ENCODE data around the gene PHF14.
A peak's percentile ranks its signal among the peaks of the same experiment; 100 is the strongest.
"Not testable (repeated sequence)": the region's sequence is repeated elsewhere in the genome, so short reads cannot be mapped to it uniquely, and the experiment has no call there.

The PHF14 gene, protein sequence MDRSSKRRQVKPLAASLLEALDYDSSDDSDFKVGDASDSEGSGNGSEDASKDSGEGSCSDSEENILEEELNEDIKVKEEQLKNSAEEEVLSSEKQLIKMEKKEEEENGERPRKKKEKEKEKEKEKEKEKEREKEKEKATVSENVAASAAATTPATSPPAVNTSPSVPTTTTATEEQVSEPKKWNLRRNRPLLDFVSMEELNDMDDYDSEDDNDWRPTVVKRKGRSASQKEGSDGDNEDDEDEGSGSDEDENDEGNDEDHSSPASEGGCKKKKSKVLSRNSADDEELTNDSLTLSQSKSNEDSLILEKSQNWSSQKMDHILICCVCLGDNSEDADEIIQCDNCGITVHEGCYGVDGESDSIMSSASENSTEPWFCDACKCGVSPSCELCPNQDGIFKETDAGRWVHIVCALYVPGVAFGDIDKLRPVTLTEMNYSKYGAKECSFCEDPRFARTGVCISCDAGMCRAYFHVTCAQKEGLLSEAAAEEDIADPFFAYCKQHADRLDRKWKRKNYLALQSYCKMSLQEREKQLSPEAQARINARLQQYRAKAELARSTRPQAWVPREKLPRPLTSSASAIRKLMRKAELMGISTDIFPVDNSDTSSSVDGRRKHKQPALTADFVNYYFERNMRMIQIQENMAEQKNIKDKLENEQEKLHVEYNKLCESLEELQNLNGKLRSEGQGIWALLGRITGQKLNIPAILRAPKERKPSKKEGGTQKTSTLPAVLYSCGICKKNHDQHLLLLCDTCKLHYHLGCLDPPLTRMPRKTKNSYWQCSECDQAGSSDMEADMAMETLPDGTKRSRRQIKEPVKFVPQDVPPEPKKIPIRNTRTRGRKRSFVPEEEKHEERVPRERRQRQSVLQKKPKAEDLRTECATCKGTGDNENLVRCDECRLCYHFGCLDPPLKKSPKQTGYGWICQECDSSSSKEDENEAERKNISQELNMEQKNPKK

DNA sequence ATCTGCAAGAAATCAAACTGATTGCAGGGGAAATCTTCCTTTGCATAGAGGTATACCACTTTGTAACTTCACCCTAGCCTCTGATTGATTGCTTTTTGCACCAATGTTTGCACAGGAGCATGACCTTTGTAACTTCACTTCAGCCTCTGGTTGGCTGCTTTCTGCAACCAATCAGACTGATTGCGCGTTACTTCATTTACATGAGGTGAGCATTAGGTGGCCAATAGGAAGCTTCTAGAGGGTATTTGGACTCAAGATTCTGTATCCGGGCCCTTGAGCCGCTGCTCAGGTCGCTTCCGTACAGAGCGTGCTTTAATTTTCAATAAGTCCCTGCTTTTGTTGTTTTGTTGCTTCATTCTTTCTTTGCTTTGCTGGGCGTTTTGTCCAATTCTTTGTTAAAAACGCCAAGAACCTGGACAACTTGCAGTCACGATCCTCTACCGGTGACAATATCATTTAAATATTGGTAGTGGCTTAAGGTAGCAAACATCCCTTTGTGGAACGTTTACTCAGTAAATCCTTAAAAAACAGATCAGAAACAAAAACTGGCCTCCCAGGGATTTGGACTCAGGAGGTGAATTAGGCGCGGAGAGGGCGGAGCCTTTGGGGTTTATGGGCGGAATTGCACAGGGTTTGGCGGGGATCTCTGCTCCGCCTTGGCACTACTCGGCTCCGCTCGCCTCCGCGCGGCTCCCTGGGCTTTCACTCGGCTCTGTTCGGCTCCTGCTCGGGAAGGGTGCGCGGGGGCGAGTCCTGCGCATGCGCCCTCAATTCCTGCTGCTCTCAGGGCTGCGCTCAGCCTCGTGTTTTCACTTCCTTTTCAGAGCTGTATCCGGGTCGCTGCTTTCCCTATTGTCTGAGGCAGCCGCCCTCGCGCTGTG, at the start of gene PHF14:
Gene PHF14, plus strand, starts transcription at position 812 of the 881 bp plus-strand sequence. CDS start 452 bp downstream, outside the sequence.
- Mint-ChIP-seq H3K4me1 (peaks cover 38% of the 10 kb centered on the region), H3K27me3 (peaks cover 20% of the 10 kb centered on the region), H3K9me3 (no peaks in the 10 kb centered on the region), H3K27ac (ENCODE audit: low read depth) (peak within 1 kb of the TSS; percentile 88), H3K4me3 (peak within 1 kb of the TSS; percentile 82), H3K36me3 (ENCODE audit: insufficient read depth) (peaks cover 23% of the 10 kb centered on the region)
- DNase-seq (ENCODE audit: low spot score in 2 of 2), result peak; percentile 84 to 90
- ATAC-seq (replicated peaks; ENCODE audit: extremely low read depth, poor library complexity, severe bottlenecking), result peak; percentile 97

DNA sequence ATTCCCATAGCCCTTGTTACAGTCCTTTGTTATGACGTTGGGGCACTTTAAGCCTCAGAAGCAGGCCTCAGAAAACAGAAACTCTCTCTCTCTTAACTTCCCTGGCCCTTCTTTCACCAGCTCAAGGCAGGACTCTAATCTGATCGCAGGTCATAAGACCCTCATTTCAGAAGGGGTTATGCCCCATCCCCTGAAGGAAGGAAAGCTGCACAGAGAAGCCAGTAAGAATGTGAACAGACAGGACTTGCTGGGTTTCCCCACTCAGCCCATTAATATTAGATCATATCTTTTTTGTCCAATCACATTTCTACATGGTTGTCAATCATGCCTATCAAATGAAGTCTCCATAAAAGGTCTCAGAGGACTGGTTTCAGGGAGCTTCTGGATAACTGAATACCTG, 49.3 kb upstream of the PHF14 start:
- Mint-ChIP-seq H3K36me3 (ENCODE audit: insufficient read depth) (no peaks in the 10 kb centered on the region), H3K27ac (ENCODE audit: low read depth) (no peak overlapping the region), H3K4me1 (no peaks in the 10 kb centered on the region), H3K9me3 (no peaks in the 10 kb centered on the region), H3K27me3 (no peaks in the 10 kb centered on the region), H3K4me3 (no peak overlapping the region)
- DNase-seq (ENCODE audit: low spot score in 2 of 2) (no peak), ATAC-seq (replicated peaks; ENCODE audit: extremely low read depth, poor library complexity, severe bottlenecking) (no peak)

DNA sequence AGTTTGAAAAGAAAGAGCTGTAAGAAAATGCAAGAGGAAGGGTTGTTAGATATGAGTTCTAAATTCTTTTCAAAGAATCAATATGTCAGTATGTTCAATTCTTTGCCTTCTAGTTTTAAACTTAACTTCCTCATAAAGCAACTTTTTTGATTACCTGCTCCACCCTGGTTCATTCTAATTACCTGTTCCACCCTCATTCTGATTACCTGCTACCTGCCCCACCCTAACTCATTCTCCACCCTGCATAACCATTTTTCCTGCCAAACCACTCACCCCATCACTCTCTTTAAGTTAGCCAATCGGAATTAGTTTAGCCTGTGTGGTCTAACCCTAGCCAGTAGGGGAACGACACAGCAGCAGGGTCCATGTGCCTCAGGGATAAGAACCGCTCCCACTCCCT, 45.5 kb upstream of the PHF14 start:
- H3K36me3 Mint-ChIP-seq (ENCODE audit: insufficient read depth), result peaks cover 25% of the 10 kb centered on the region
- H3K4me3 Mint-ChIP-seq; H3K9me3 Mint-ChIP-seq; H3K4me1 Mint-ChIP-seq; H3K27ac Mint-ChIP-seq (ENCODE audit: low read depth); ATAC-seq (replicated peaks; ENCODE audit: extremely low read depth, poor library complexity, severe bottlenecking); DNase-seq (ENCODE audit: low spot score in 2 of 2); H3K27me3 Mint-ChIP-seq: not testable (repeated sequence)

DNA sequence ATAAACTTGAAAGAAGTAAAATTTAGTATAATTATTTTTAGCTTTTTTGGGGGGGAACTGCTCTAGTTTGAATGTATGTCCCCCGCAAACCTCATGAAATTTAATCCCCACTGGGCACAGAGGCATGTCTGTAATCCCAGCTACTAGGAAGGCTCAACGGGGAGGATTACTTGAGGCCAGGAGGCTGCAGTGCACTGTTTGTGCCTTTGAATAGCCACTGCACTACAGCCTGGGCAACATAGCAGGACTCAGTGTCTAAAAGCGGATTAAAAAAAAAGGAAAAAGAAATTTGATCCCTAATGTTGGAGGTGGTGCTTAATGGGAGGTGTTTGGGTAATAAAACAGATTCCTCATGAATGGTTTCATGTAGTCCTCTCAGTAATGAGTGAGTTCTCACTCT, 43.1 kb upstream of the PHF14 start:
- no peak overlapping the region for H3K4me3 Mint-ChIP-seq
- DNase-seq (ENCODE audit: low spot score in 2 of 2), result no peak
- H3K27ac Mint-ChIP-seq (ENCODE audit: low read depth), result no peak overlapping the region

DNA sequence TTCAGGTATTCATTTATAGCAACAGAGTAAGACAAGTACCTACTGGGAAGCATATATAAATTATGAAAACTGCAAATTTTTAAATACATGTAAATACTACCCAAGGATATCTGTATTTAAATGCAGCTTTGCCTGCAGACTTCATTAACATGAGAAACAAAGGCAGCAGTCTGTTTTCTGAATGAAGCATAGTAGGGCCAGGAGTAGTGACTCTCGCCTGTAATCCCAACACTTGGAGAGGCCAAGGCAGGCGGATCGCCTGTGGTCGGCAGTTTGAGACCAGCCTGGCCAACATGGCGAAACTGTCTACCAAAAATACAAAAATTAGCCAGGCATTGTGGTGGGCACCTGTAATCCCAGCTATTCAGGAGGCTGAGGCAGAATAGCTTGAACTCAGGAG, 42.5 kb upstream of the PHF14 start:
- Mint-ChIP-seq H3K27ac (ENCODE audit: low read depth) (no peak overlapping the region), H3K36me3 (ENCODE audit: insufficient read depth) (peaks cover 38% of the 10 kb centered on the region), H3K4me3 (no peak overlapping the region), H3K4me1 (peaks cover 11% of the 10 kb centered on the region), H3K27me3 (no peaks in the 10 kb centered on the region), H3K9me3 (no peaks in the 10 kb centered on the region)
- ATAC-seq (replicated peaks; ENCODE audit: extremely low read depth, poor library complexity, severe bottlenecking) (no peak), DNase-seq (ENCODE audit: low spot score in 2 of 2) (no peak)

More for the DNA sequence above, 43.1 kb upstream of the PHF14 start:
- H3K27me3 Mint-ChIP-seq, result no peaks in the 10 kb centered on the region
- H3K9me3 Mint-ChIP-seq, result no peaks in the 10 kb centered on the region
- H3K4me1 Mint-ChIP-seq, result peaks cover 5% of the 10 kb centered on the region
- ATAC-seq (replicated peaks; ENCODE audit: extremely low read depth, poor library complexity, severe bottlenecking), result no peak
- peaks cover 32% of the 10 kb centered on the region for H3K36me3 Mint-ChIP-seq (ENCODE audit: insufficient read depth)

DNA sequence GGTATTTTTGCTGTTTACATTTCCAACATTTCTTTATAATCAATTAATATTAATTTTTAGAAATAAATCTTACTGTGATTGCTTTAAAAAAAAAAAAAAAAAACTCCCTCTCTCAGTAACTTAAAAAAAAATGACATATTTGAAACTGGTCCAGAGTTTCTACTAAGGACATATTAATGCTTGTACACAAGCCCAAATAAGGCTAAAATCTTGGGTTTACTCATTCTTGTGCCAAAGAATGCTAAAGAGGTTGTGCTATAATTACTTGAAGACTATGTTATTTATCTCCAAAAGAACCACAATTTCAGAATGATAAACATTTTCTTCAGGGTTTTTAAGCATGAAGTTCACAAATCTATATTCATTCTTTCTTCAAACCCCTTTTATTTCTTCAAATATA, 39.4 kb upstream of the PHF14 start:
- H3K36me3 Mint-ChIP-seq (ENCODE audit: insufficient read depth), result peaks cover 46% of the 10 kb centered on the region
- no peak overlapping the region for H3K4me3 Mint-ChIP-seq
- no peak overlapping the region for H3K27ac Mint-ChIP-seq (ENCODE audit: low read depth)
- no peaks in the 10 kb centered on the region for H3K27me3 Mint-ChIP-seq
- ATAC-seq (replicated peaks; ENCODE audit: extremely low read depth, poor library complexity, severe bottlenecking) (no peak), DNase-seq (ENCODE audit: low spot score in 2 of 2) (no peak)
- H3K4me1 Mint-ChIP-seq, result peaks cover 17% of the 10 kb centered on the region
- H3K9me3 Mint-ChIP-seq, result no peaks in the 10 kb centered on the region

DNA sequence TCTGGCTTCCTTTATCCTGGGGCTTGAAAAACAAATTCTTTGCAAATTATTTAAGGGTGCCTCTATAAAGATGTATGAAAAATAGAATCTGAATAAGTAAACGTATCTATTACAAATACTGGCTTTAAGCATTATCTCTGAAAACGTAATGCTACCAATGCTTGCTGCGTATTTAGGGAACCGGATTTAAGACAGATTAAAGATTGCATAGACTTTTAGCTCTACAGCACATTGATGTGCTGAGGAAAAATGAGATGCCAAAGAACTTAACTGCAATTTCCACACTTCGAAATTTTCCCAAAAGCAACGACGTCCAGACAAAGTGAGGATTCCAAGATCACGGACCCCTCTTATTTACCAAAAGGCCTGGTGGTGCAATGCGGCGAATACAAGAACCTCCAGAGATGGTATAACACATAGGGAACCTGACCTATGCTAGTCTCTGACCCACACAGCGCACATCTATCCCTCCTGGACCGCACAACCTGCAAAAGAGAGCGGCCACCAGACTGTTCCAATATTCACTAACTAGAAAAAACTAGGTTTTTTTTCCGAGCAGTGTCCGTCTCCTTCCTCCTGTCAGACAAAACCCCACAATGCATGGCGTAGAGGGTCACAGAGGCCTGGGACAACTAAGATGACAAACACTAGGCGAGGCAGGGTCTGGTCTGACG, 34.3 kb upstream of the PHF14 start:
- no peak overlapping the region for H3K27ac Mint-ChIP-seq (ENCODE audit: low read depth)
- peaks cover 17% of the 10 kb centered on the region for H3K4me1 Mint-ChIP-seq
- no peak overlapping the region for H3K4me3 Mint-ChIP-seq
- ATAC-seq (replicated peaks; ENCODE audit: extremely low read depth, poor library complexity, severe bottlenecking) (peak; percentile 4), DNase-seq (ENCODE audit: low spot score in 2 of 2) (peak in 1 of 2 donors; percentile 9)
- H3K27me3 Mint-ChIP-seq, result no peaks in the 10 kb centered on the region
- H3K9me3 Mint-ChIP-seq, result no peaks in the 10 kb centered on the region
- peaks cover 18% of the 10 kb centered on the region for H3K36me3 Mint-ChIP-seq (ENCODE audit: insufficient read depth)

DNA sequence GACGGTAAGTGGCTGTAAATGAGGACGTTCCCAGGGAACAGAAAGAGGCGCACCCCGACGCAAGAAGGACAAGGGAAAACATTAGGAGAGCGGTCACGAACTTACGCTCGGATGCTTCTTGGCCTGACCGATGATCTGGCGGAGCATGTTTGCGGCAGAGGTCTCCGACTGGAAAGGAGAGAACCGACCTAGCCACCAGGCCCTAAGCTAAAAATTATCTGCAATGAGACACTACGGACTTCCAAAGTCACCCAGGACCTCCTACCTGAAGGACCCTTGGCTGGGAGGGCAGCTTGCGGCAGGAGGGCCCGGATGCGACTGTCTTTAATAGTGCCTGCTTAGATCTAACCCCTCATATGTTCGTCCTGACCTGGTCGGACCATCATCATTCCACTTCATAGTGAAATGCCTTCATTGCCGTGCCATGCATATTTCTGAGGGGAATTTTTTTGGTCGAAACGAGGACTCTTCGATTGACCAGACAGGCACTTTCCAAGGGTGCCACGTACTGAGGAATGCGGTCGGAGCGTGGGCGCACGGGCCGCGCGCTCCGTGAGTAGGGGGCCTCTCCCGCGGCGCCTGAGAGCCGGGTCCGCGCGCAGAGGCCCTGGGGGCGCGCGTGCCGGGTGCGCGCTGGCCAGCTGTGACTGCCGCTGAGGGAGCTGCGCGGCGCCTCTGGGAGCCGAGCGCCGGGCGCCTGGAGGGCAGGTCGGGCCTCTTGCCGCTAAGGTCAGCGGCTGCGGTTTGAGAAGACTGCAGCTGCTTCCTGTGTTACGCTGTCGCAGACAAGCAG, 33.6 kb upstream of the PHF14 start:
- ATAC-seq (replicated peaks; ENCODE audit: extremely low read depth, poor library complexity, severe bottlenecking) (peak; percentile 87), DNase-seq (ENCODE audit: low spot score in 2 of 2) (peak; percentile 72 to 86)
- H3K27me3 Mint-ChIP-seq, result no peaks in the 10 kb centered on the region
- no peaks in the 10 kb centered on the region for H3K9me3 Mint-ChIP-seq
- no peak overlapping the region for H3K27ac Mint-ChIP-seq (ENCODE audit: low read depth)
- peaks cover 17% of the 10 kb centered on the region for H3K4me1 Mint-ChIP-seq
- peaks cover 16% of the 10 kb centered on the region for H3K36me3 Mint-ChIP-seq (ENCODE audit: insufficient read depth)
- H3K4me3 Mint-ChIP-seq, result no peak overlapping the region

DNA sequence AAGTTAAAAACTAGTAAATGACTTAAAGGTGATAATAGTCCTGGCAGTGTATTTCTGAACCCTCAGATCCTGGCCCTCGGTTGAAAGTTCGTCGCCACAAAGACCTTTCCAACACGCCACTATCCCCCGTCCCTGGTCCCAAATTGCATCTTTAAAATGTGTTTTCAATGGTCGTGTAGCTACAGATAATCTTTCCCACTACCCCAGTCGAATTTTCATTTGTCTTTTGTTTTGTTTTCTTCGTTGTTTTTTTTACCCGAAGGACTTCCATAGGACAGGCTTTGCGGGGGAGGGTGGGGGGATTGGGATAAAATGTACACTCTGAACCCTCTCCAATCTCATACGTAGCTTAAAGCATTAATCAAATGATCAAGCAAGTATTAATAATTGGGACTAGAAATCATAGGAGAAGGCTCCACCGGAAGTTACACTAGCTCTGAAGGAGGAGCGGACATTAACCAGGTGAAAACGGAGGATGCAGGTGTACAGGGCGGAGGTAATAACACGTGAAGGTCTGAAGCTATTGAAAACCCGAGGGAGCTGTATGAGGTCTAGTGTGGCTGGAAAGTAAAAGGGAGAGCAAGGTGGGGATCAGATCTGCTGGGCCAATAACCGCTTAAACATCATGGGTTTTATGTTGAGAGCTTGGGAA, 32.8 kb upstream of the PHF14 start:
- ATAC-seq (replicated peaks; ENCODE audit: extremely low read depth, poor library complexity, severe bottlenecking), result no peak
- peaks cover 11% of the 10 kb centered on the region for H3K36me3 Mint-ChIP-seq (ENCODE audit: insufficient read depth)
- no peak overlapping the region for H3K27ac Mint-ChIP-seq (ENCODE audit: low read depth)
- no peaks in the 10 kb centered on the region for H3K9me3 Mint-ChIP-seq
- no peak overlapping the region for H3K4me3 Mint-ChIP-seq
- H3K27me3 Mint-ChIP-seq, result no peaks in the 10 kb centered on the region
- peaks cover 10% of the 10 kb centered on the region for H3K4me1 Mint-ChIP-seq
- no peak for DNase-seq (ENCODE audit: low spot score in 2 of 2)

DNA sequence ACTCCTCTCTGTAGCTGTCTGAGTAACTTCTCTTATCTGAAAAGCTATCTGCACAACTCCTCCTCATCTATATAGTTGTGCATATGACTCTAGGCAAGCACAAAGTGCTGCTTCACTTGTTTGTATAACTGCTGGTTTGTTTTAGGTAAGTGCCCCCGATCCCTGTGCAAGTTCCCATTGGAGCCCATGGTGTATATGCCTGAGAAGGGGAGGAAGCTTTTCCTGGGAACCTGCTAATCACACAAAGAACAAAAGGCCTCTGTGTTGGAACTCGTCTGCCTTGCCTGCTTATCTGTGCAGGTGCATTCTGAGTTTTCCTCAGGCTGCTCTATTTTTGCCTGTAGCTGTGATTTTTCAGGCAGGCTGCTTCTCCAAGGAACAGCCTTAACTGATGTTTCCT, 23.2 kb upstream of the PHF14 start:
- Mint-ChIP-seq H3K27ac (ENCODE audit: low read depth) (no peak overlapping the region), H3K4me1 (no peaks in the 10 kb centered on the region), H3K4me3 (no peak overlapping the region), H3K36me3 (ENCODE audit: insufficient read depth) (no peaks in the 10 kb centered on the region), H3K9me3 (peaks cover 4% of the 10 kb centered on the region), H3K27me3 (peaks cover 9% of the 10 kb centered on the region)
- DNase-seq (ENCODE audit: low spot score in 2 of 2) (no peak), ATAC-seq (replicated peaks; ENCODE audit: extremely low read depth, poor library complexity, severe bottlenecking) (no peak)
